Osteoblast (primary cell): ENCODE data around the gene CAMK2N2. TPM values are rescaled to one million over a fixed set of nuclear protein-coding genes. Genes with fewer than 3 reads are reported as not detected.

Experiments used
- DNase-seq: peaks from one replicate; pipeline ENCODE4 v3.0.0; 2011; ENCODE audit warnings: low spot score, mixed read lengths; ENCODE audit not compliant: insufficient read length; ENCODE audit errors: missing footprints
- H2AFZ ChIP-seq: 2 replicates; pipeline ENCODE4 v1.6.0; 2011; ENCODE audit warnings: mild to moderate bottlenecking, low read length
- H3K27ac ChIP-seq: 2 replicates; pipeline ENCODE4 v1.5.1; 2011; ENCODE audit warnings: mild to moderate bottlenecking, low read depth, low read length, moderate library complexity
- H3K27me3 ChIP-seq: 2 replicates; pipeline ENCODE4 v1.6.0; 2012; ENCODE audit warnings: mild to moderate bottlenecking, control low read depth, inconsistent platforms, low read length, moderate library complexity; ENCODE audit not compliant: insufficient read depth
- H3K36me3 ChIP-seq: 2 replicates; pipeline ENCODE4 v1.5.1; 2011; ENCODE audit warnings: mild to moderate bottlenecking, low read length, control low read depth, moderate library complexity; ENCODE audit not compliant: insufficient read depth
- H3K4me1 ChIP-seq: 2 replicates; pipeline ENCODE4 v1.5.1; 2011; ENCODE audit warnings: mild to moderate bottlenecking, low read length, control low read depth, moderate library complexity; ENCODE audit not compliant: insufficient read depth
- H3K4me2 ChIP-seq: 2 replicates; pipeline ENCODE4 v1.6.0; 2011; ENCODE audit warnings: mild to moderate bottlenecking, low read length; ENCODE audit not compliant: insufficient read depth
- H3K4me3 ChIP-seq: fragments of 200-600 bp; sonication (generic); 3 replicates; pipeline ENCODE4 v1.5.1; 2012; ENCODE audit warnings: mild to moderate bottlenecking, low read length, inconsistent platforms; ENCODE audit not compliant: insufficient read depth
- H3K79me2 ChIP-seq: 2 replicates; pipeline ENCODE4 v1.6.0; 2012; ENCODE audit warnings: mild to moderate bottlenecking, low read length, control low read depth, inconsistent platforms; ENCODE audit not compliant: insufficient read depth
- H3K9me3 ChIP-seq: 2 replicates; pipeline ENCODE4 v1.5.1; 2011; ENCODE audit warnings: low read depth, low read length, control low read depth
- H4K20me1 ChIP-seq: 2 replicates; pipeline ENCODE4 v1.6.0; 2012; ENCODE audit warnings: mild to moderate bottlenecking, low read length, control low read depth; ENCODE audit not compliant: insufficient read depth
- total RNA-seq: library from RNA; depleted of rRNA; stranded (reverse); fragments of >200 nt; gene quantifications from 2 replicates; pipeline ENCODE4 v1.2.3, GENCODE V29; 2012
- TF ChIP-seq, protein P1 (sequence below): IDR thresholded peaks from 2 replicates; pipeline ENCODE4 v1.5.1; 2011; ENCODE audit warnings: mild to moderate bottlenecking, low read depth, low read length, moderate library complexity; ENCODE audit errors: extremely low read depth

Gene CAMK2N2
- total RNA-seq, 1 donor, result not detected

DNA sequence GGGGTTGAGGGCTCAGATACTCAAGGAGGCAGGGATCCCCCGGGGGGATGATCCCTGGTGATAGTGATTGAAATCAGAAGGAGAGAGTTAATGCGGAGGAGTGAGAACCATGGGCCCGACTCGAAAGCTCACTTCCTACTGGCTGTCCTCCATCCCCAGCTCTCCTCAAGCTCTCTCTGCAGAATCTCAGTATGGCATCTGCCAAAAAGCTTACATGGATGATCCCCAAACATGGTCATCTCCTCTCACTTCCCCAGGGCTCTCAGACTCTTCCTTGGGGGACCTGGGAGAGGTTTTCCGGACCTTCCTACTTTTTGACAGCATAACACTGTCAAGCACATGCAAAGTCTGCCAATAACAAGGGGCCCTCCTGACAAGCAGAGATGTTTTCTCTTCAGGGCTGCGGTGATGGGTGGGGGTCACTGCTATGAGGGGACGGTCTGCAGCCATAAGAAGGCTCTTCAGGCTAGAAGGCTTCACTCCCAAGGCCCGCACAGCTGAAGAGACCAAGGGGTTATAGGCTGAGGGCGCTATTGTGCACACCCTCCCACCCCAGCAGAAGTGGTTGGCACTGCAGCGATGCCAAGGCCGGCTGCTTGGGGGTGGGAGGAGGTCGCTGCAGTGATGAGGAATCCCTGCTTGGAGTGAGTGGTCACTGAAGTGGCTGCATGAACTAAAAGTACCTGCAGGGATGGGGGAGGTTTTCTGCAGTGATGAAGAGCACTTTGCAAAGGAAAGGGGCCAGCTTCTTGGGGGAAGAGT, 32.8 kb downstream of the CAMK2N2 start:
- no peak overlapping the region for H3K4me3 ChIP-seq
- H3K36me3 ChIP-seq, result no peaks in the 10 kb centered on the region
- H3K79me2 ChIP-seq, result no peaks in the 10 kb centered on the region
- TF ChIP-seq, protein P1, sequence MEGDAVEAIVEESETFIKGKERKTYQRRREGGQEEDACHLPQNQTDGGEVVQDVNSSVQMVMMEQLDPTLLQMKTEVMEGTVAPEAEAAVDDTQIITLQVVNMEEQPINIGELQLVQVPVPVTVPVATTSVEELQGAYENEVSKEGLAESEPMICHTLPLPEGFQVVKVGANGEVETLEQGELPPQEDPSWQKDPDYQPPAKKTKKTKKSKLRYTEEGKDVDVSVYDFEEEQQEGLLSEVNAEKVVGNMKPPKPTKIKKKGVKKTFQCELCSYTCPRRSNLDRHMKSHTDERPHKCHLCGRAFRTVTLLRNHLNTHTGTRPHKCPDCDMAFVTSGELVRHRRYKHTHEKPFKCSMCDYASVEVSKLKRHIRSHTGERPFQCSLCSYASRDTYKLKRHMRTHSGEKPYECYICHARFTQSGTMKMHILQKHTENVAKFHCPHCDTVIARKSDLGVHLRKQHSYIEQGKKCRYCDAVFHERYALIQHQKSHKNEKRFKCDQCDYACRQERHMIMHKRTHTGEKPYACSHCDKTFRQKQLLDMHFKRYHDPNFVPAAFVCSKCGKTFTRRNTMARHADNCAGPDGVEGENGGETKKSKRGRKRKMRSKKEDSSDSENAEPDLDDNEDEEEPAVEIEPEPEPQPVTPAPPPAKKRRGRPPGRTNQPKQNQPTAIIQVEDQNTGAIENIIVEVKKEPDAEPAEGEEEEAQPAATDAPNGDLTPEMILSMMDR, result no peak
- no peaks in the 10 kb centered on the region for H4K20me1 ChIP-seq
- H3K4me1 ChIP-seq, result no peaks in the 10 kb centered on the region
- H3K9me3 ChIP-seq, result no peaks in the 10 kb centered on the region
- DNase-seq, result no peak
- no peak overlapping the region for H3K4me2 ChIP-seq
- no peak overlapping the region for H2AFZ ChIP-seq
- H3K27me3 ChIP-seq, result peaks cover 62% of the 10 kb centered on the region
- H3K27ac ChIP-seq, result no peak overlapping the region

DNA sequence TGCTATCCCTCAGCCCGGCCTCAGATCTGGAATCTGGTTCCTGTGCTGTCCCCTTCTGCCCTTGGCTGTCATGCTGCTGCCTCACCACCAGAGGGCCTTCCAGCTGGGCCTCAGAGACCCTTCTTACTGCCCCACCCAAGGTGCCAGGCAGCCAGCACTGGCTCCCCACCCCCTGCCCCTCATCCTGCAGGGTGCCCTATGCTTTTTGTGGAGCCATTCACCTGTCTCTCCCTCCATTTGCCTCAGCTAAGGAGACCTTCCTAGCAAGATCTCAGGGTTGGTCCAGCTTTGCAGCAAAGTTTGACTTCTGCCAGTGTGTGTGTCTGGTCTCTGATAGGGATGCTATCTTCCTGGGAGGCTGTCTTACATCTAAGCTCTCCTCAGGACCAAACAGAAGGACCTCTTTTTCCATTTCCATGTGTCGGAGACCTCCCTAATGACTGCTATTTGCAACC, 33.8 kb downstream of the CAMK2N2 start:
- Histone ChIP-seq H3K27ac (no peak overlapping the region), H3K27me3 (peaks cover 56% of the 10 kb centered on the region), H4K20me1 (no peaks in the 10 kb centered on the region), H3K4me2 (no peak overlapping the region), H3K4me3 (no peak overlapping the region), H2AFZ (no peak overlapping the region), H3K36me3 (no peaks in the 10 kb centered on the region), H3K4me1 (no peaks in the 10 kb centered on the region), H3K79me2 (no peaks in the 10 kb centered on the region), H3K9me3 (no peaks in the 10 kb centered on the region)
- TF ChIP-seq, protein P1, result peak; percentile 65
- DNase-seq, result peak; percentile 96

DNA sequence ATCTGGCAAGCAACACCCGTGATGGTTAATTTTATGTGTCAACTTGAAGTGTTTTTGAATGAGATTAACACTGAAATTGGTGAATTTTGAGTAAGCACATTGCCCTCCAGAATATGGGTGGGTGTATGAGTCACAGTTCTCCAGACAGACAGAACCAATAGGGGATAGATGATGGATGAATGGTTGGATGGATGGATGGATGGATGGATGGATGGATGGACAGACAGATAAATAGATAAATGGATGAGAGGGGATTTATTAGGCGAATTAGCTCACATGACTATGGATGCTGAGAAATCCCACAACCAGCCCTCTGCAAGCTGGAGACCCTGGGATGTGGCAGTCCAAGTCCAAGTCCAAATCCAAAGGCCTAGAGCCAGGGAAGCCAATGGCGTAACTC, 37.4 kb downstream of the CAMK2N2 start:
- Histone ChIP-seq H3K9me3 (no peaks in the 10 kb centered on the region), H3K79me2 (no peaks in the 10 kb centered on the region), H3K27me3 (peaks cover 26% of the 10 kb centered on the region), H3K4me2 (no peak overlapping the region), H3K4me3 (no peak overlapping the region), H2AFZ (no peak overlapping the region), H3K36me3 (no peaks in the 10 kb centered on the region), H4K20me1 (no peaks in the 10 kb centered on the region), H3K27ac (no peak overlapping the region), H3K4me1 (no peaks in the 10 kb centered on the region)
- TF ChIP-seq, protein P1, result no peak
- no peak for DNase-seq

DNA sequence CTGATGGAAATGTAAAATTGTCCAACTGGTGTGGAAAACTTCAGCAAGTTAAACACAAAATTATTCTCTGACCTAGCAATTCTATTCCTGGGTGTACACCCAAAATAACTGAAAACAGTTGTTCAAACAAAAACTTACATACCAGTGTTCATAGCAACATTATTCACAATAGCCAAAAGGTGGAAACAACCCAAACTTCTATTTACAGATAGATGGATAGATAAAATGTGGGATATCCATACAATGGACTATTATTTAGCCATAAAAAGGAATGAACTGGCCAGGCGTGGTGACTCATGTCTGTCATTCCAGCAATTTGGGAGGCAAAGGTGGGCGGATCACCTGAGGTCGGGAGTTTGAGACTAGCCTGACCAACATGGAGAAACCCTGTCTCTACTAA, 38.8 kb downstream of the CAMK2N2 start:
- no peak for DNase-seq
- Histone ChIP-seq H4K20me1 (no peaks in the 10 kb centered on the region), H3K27me3 (peaks cover 13% of the 10 kb centered on the region), H3K36me3 (no peaks in the 10 kb centered on the region), H3K4me2 (no peak overlapping the region), H3K79me2 (no peaks in the 10 kb centered on the region), H3K9me3 (no peaks in the 10 kb centered on the region), H2AFZ (no peak overlapping the region), H3K27ac (no peak overlapping the region), H3K4me3 (no peak overlapping the region), H3K4me1 (no peaks in the 10 kb centered on the region)
- TF ChIP-seq, protein P1, result no peak
